NCI-H1436 treated with DMSO at 0.1 percent for 48 hours (cell line): ENCODE results near the gene NRF1.

Experiments used
- DNase-seq: peaks from one replicate; lab custom pipeline; 2025; lab: John Stamatoyannopoulos, UW

NRF1 gene

DNA sequence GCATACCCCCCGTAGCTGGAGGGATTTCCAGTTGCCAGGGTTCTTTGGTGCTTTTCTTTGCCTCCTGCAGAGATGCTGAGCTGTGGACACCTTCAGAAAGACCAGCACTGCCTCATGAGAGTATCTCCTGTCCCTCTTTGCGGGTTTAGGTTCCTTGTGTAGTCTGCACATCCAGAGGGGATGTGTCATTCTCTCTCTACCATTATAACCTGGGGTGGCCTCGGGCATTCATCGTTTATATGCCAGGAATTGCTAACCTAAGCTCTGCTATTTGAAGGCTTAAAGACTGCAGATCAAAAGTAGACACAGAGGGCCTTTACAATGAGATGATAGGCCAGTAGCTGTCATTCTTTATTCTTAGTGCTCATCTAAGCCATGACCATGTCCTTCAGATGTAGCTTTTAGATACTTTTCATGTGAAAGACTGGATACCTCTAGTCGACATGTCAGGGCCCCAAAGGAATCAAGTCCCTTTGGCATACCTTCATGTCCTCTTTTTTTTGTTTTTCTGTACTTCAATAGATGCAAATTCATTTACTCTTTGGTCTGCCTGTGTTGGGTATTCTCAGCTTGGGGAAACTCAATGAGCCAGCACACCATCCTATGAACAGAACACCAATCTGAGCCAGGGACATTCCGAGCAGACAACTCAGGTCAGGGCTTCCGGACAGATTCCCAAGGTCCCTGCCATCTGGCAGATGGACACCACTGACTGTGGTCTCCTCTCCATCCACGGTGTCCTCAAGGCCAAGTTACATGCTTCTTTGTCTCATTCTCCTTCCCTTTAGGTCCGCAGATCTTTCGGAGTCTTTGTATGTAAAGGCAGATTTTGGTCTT is 129.3 kb downstream of the NRF1 start:
- DNase-seq: no peak

DNA sequence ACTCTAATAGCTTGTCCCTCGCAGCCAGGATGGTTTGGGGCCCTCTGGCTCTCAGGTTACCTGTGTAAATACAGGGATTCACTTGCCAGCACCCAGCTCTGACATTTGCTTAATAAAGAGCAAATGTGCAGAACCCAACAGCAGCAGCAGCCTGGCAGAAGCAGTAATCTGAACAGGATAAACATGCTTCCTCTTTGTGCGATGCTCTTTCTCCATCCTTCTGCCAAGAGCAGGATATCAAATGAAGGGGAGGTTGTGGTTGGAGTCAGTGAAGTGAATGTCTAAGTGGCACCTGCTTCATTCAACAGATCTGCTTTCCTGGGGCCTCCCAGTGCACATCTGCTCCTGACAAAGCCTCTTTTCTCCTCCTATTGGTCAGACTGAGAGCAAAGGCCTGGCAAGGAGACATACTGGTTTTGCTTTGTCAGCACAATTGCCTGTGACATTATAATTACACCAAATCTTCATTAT is 130.3 kb downstream of the NRF1 start:
- DNase-seq: peak; percentile 13

GRCh38 chr7:129742256-129742655 is 130.7 kb downstream of the NRF1 start:
- DNase-seq: no peak

DNA sequence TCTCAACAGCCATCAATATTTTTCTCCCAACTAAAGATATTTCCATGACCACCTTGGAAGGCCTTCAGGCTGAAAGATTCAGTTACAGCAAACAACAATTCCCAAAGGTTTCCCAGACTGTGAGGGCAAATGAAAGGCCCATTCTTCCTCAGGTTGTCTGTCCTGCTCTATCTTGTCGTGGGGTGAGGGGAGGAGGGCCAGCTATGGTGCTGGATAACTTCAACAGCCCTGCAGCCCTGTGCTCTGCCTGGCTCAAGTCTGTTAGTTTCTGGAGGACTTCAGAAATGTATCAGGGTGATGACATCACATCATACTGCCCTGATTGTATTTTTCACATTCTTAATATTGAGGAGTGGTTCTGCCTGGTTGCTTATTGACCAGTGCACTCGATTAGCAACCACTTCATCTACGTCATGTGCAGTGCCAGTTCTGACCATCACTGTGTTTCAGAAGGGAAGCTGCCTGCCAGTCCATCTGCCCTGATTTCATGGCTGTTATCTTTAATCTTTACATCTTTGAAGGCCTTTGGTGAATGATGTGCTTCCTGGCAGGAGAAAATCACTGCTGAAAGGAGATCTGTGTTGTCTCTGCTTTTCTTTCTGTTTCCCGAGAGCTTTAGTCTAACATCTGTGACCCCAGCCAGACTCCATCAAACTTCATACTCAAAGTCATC is 135.5 kb downstream of the NRF1 start:
- no peak for DNase-seq

GRCh38 chr7:129748356-129749109 is 137.0 kb downstream of the NRF1 start:
- no peak for DNase-seq

DNA sequence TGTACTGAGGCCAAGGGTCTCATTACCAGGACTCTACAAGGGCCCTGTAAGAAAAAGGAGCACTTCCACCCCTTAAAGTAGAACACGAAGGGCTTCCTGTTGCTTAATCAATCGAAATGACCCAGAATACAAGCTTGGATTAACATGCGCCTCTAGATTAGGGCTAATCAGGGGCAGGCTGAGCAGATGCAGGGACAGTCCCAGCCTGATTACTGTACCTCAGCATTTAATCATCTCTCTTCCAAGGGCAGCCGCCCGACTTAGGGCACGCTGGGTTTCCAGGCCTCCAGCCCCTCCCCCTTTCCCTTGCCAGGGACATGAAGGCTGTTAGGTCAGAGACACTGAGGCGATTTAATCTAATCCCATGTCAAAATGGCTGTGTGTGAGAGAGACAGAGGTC is 138.6 kb downstream of the NRF1 start:
- no peak for DNase-seq

DNA sequence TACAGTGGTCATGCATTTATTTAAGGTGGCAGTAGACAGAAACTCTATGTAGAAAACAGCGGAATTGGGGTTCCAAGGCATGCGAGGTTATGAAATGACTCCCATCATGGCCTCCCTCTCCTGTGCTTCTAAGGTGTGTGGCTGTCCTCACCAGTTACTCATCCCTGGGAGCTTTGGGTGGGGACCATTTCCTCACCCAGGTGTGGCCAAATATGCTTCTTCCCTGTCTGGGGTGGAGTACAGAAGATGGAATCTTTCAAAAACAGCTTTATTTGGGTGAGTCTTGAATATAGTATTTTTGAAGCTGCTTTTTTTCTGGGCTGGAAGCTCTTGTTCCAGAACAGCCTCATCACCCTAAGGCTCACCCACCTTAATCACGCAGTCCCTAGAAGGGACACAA is 139.0 kb downstream of the NRF1 start:
- DNase-seq: no peak

GRCh38 chr7:129751916-129752315 is 140.4 kb downstream of the NRF1 start:
- no peak for DNase-seq

GRCh38 chr7:129752760-129753159 is 141.2 kb downstream of the NRF1 start:
- no peak for DNase-seq

GRCh38 chr7:129754406-129754805 is 142.9 kb downstream of the NRF1 start:
- no peak for DNase-seq

DNA sequence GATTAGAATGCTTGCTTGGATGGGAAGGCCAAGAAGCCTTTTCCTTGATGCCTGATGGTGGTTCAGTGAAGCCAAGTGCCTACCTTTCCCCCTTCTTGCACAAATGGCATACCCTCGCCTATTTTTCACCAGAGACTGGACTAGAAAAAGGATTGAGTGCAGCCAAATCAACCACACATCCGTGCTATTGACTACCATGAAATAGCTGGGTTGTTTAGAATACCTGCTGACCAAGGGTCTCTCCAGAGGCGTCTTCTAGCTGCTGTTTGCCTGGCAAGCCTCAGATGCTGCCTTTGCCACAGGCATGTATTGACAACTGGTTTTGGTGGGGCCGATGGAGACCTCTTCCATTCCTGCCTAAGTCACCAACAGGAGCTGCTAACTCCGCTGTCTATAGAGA is 146.5 kb downstream of the NRF1 start:
- DNase-seq: no peak

DNA sequence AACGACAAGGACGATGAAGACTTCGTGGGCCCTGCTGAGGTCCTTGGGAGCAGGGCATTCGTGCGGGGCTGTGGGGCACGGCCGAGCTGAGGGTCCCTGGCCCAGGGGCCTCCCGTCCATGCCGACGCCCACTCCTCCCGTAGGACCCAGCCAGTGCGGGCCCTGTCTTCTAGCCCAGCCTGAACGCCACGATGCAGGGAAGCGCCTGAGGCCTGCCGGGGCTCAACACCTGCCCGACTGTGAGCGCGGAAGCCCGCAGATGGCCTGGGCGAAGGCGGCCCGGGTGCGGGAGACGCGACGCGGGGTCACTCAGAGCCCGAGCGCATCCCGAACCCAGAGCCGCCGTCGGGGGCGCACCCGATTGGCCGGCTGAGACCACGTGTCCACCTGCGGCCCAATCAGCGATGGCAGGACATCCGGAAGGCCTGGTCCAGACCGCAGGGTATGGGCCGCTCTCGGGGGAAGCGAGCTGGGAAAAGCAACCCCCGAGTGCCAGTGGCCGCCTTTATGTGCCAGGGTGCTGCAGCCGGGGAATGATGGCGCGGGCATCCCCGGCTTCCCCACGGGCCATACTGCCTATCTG is 151.0 kb downstream of the NRF1 start:
- no peak for DNase-seq

- no peak for DNase-seq
Observed at GRCh38 chr7:129764247-129765084, 152.9 kb downstream of the NRF1 start.

DNA sequence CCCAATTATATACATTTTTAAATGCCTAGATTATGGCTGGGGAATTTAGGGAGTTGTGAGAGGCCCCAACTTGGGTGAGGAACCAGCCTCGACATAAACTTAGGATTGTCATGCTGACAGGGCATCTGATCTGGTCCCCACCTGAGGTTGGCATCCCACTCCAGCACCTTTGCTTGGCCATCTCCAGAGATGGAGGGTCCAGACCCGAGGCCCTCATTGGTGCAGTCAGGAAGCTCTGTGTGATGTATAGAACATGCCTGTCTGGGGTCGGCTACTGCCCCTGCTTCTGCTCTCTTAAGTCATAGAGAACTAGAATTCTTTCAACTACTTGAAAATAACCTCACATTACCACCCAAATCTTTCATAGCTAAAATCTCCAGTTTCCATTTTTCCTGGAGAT is 153.8 kb downstream of the NRF1 start:
- DNase-seq: no peak

- DNase-seq: no peak
Observed at GRCh38 chr7:129767120-129768015, 155.8 kb downstream of the NRF1 start.

DNA sequence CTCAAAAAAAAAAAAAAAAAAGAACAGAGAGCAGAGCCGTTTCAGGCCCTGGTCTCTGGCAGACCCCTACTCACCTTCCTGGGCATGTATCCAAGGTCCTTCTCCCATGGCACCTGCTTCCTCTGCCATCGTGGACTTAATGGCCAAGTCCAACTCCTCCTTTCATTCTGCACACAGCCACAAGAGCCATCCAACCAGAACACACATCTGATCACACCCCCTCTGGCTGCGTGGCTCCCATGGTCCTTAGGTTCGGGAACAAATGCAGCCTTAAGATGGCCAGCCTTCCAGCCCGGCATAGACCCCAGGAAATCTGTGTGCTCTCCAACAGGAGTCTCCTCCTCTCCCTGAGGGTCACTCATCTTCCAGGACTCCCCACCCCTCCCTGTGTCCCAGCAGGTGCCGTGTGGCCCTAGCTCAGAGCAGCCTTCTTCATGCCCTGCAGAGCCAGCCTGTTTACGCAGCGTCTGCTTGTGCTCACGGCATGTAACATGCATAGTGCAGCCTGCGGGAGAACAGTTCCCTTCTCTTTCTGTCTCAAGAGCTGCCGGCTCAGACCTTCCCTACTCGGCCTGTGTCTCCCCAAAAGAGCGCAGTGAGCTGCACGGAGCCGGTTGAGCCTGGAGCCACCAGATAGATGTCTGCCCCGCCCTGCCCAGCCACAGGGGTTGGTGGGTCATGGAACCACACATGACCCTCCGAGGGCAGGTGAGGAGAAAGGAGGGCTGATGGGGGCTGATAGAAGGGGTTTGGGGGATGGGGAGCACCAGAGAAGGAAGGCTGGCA is 157.3 kb downstream of the NRF1 start:
- DNase-seq: no peak

- no peak for DNase-seq
Observed at GRCh38 chr7:129769400-129769774, 157.9 kb downstream of the NRF1 start.

GRCh38 chr7:129769866-129770808 is 158.6 kb downstream of the NRF1 start:
- no peak for DNase-seq
